Measurements from ENCODE around the gene SSC5D.

The SSC5D gene

GRCh38 chr19:55455576-55456235 is 32.5 kb upstream of the SSC5D start:
- no peak for DNase-seq

GRCh38 chr19:55456347-55456746 is 31.9 kb upstream of the SSC5D start:
- no peak for DNase-seq

GRCh38 chr19:55457683-55458457 is 30.4 kb upstream of the SSC5D start:
- peak; percentile 16 for DNase-seq

GRCh38 chr19:55459551-55459949 is 28.7 kb upstream of the SSC5D start:
- peak; percentile 90 for DNase-seq

- no peak for DNase-seq
Observed at GRCh38 chr19:55459950-55460657, 28.1 kb upstream of the SSC5D start.

- DNase-seq = peak; percentile 77
Observed at GRCh38 chr19:55460670-55461258, 27.5 kb upstream of the SSC5D start.

GRCh38 chr19:55461259-55461973 is 26.8 kb upstream of the SSC5D start, which contains the start of gene ISOC2:
TSS of gene ISOC2 (minus strand) at chr19:55461642. CDS start at chr19:55456486, 5,156 bp downstream.
- DNase-seq = peak; percentile 99

- DNase-seq = no peak
Observed at GRCh38 chr19:55461974-55462626, 26.1 kb upstream of the SSC5D start.

GRCh38 chr19:55462722-55463121 is 25.5 kb upstream of the SSC5D start:
- no peak for DNase-seq

GRCh38 chr19:55463583-55464031 is 24.6 kb upstream of the SSC5D start:
- no peak for DNase-seq

GRCh38 chr19:55464039-55464661 is 24.1 kb upstream of the SSC5D start:
- no peak for DNase-seq

GRCh38 chr19:55464662-55465054 is 23.6 kb upstream of the SSC5D start, which contains the start of gene C19orf85:
TSS of gene C19orf85 (minus strand) at chr19:55464751. CDS start at chr19:55464554, 197 bp downstream.
- DNase-seq = no peak

- no peak for DNase-seq
Observed at GRCh38 chr19:55465460-55466240, 22.6 kb upstream of the SSC5D start.

GRCh38 chr19:55466241-55466614 is 22.0 kb upstream of the SSC5D start:
- DNase-seq = no peak

- DNase-seq = no peak
Observed at GRCh38 chr19:55467236-55468053, 20.8 kb upstream of the SSC5D start.

GRCh38 chr19:55468054-55468393 is 20.2 kb upstream of the SSC5D start:
- DNase-seq = no peak

GRCh38 chr19:55471266-55471665 is 17.0 kb upstream of the SSC5D start:
- DNase-seq = no peak

GRCh38 chr19:55472463-55472862 is 15.8 kb upstream of the SSC5D start:
- no peak for DNase-seq

GRCh38 chr19:55473225-55474012 is 14.8 kb upstream of the SSC5D start:
- DNase-seq = no peak
